HG03521 (cell line): ENCODE measurements around the gene KBTBD4.

ENCODE experiments used
- ATAC-seq: cut with Tn5 transposase; IDR thresholded peaks from one replicate; pipeline ENCODE4 v1.9.1; 2021; ENCODE audit warnings: mild to moderate bottlenecking, moderate library complexity; ENCODE audit not compliant: unreplicated experiment

The KBTBD4 gene

DNA sequence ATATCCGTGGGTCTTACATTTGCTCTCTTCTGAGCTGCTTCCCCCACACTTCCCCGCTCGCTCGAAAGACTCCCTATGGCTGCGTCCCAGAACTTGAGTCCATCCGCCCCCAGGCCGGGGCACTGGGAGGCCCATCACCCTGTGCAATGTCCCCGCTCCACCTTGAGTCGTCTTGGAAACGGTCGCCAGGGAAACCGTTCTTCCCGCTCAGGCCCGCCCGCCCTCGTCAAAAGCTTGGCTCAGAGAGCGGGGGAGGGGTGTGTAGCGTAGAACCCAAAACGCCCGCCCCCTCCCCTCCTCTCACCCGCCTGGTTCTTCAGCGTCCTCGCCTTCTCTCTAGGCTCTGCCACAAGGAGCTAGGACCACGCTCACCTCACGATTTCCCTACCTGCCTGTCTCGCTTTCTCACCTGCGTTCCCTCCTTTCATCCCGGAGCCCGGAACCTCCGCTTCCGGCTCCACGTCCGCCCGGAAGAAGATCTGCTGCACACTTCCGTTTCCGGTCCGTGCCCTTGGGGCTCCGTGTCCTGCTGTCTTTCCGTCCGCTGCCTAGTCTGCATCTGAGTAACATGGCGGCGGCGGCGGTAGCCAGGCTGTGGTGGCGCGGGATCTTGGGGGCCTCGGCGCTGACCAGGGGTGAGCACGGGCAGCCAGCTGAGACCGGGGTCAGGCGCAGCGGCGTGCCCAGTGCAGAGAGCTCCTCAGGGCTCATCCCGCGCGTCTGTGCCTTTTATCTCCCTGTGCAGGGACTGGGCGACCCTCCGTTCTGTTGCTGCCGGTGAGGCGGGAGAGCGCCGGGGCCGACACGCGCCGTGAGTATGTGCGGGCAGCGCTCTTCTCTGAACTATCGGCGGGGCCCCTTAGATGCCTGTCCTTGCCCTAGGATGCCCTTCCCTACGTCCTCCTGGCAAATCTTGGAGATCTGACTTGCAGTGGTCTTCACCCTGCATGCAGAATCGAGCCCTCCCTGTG is at the start of gene KBTBD4, which contains the start of gene NDUFS3:
Gene KBTBD4 (minus strand): TSS at position 447 of the 971 bp plus-strand sequence. CDS start 19 bp downstream, at position 428.
Gene NDUFS3 (plus strand): TSS at position 551 of the 971 bp plus-strand sequence. CDS start 18 bp downstream, at position 569.
- peak; percentile 90 for ATAC-seq

DNA sequence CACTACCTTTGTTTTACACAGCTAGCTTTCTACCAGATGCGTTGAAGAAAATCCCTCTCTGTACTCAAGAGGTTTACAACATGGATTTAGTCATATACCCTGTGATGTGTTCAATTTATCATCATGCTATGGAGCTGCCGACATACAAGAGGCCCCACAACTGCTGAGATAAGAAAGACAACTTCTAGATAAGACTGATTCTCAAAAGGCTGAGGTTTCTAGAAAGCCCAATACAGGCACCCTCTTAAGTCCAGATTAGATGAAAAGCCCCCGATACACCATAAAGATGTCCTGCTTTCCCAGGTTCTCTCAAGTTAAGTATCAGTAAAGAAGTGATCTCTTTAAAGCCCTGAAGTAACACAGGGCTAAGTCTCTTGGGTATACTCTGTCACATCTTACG is 49.3 kb upstream of the KBTBD4 start:
- ATAC-seq = no peak

DNA sequence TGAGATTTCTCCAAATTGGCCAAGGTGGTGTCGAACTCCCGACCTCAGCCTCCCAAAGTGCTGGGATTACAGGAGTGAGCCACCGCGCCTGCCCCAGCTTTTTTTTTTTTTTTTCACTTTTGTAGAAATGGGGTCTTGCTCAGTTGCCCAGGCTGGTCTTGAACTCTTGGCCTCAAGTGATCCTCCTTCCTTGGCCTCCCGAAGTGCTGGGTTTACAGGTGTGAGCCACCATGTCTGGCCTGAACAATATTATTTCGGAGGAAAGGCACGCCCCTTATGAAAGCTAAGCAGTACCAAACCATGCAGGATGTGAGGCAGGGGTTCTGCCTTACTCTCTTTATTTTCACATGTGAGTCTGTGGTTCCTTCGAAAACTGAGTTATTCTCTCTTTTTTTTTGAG is 47.5 kb upstream of the KBTBD4 start:
- no peak for ATAC-seq

DNA sequence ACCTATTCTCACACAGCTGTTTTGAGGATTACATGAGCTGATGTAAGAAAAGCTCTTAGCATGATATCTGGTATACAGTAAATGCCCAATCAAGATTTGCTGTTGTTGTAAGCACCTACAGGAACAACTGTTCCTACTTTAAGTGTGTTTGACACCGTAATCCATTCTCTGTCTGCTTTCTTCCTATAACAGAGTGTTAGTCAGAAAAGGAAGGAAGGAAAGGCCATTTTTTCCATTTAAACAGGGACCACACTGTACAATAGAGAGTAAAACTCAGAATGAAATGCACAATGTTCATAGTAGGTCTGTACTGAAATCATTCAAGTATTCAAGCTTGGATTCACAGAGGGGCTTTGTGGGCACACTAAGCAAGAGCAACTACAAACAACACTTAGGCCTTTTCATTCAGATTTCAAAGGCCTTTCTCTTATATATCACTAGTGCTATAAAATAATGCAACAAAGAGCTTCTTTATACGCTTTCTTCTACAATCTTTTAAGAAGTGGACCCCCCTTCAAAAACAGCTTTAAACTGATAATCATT is 42.1 kb upstream of the KBTBD4 start:
- no peak for ATAC-seq

DNA sequence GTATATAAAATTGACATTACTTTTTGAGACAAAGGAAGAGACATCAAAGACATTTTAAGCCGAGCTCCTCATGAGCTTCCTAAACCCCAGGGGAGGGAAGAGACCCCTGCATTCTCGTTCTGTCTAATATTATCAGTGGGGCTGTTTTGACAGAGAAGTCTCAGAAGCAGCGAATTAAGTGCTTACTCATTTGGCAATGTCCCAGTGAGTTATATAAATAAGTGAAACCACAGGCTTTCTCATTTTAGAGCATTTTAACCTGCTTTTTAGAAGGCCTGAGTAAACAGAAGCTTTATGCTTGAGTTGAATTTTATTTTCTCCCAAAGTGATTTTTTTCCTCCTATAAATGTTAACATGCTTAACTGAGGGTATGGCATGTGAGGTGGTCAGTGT is 38.6 kb upstream of the KBTBD4 start:
- ATAC-seq = no peak

DNA sequence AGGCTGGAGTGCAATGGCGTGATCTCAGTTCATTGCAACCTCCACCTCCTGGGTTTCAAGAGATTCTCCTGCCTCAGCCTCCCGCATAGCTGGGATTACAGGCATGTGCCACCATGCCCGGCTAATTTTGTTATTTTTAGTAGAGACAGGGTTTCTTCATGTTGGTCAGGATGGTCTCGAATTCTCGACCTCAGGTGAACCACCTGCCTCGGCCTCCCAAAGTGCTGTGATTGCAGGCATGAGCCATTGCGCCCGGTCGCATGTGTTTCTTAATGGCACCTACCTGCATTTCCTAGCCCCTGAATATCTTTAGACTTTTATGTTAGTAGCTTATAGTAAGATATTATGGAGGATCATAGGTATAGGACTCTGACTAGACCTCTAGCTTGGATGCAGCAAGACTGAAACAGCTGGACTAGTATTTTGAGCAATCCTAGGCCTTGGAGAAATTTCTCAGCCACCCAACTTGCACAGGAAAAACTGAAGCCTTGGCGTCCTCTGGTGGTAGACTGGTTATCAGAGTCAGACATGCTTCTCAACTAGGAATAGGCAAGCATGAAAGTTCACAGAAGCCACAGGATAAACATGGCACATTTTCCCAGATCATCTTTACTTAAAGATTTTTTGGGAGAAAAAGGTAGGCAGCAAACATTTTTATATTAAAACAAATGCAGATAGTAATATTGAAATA is 38.1 kb upstream of the KBTBD4 start:
- no peak for ATAC-seq

DNA sequence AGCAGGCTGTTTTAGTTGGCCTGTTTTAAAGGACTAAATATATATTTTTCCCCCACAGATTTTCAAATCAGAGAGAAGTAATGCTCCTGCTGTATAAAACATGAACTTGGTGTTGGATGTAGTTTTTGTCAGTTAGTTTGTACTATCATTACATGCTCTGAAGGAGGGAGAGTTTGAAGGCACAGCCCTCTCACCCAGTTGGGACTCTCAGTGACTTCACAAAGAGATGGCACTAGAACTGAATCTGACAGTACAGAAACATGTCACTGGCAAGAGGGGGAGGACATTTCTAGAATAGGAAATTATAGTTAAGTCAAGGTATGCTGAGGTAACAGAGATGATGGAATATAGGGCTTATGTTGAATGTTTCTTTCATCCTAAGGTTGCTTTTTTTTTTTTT is 36.5 kb upstream of the KBTBD4 start:
- ATAC-seq = no peak

DNA sequence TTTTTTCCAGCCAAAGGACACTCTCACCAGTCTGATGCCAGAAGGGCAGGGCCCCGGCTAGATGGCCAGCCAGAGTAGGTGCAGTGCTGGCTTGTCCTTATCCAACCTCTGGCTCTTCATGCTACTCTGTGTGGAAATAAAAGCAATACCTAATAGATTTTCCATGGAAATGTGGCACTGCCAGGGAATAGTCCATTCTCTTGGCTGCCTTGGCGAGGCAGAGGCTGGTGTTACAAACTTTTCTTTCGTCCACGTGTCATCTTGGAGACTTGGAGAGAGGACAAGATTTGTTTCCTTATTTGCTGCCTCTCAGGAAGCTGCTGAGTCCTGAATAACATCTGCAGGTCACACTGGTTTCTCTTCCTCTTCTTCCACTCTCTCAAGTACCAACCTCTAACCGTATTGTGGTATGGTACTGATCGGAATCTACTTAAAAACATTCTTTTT is 32.6 kb upstream of the KBTBD4 start:
- ATAC-seq = no peak

DNA sequence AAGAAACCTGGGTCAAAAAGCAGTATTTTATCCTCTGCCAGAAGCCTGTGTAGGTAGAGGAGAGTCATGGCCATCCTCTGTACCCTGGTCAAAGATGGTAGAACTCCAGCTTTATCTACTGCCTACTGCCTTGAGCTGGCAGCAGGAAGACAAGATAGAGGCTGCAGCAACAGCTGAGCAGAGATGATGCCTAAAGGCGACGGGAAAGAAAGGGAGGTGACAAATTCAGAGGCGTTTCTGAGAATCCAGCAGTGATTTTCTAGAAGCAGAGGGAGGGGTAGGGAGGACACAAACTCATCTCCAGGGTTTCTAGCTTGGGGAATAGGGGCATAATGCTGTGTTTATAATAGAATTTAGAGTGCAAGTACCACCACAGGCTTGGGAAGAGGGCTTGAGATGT is 30.9 kb upstream of the KBTBD4 start:
- ATAC-seq = no peak

DNA sequence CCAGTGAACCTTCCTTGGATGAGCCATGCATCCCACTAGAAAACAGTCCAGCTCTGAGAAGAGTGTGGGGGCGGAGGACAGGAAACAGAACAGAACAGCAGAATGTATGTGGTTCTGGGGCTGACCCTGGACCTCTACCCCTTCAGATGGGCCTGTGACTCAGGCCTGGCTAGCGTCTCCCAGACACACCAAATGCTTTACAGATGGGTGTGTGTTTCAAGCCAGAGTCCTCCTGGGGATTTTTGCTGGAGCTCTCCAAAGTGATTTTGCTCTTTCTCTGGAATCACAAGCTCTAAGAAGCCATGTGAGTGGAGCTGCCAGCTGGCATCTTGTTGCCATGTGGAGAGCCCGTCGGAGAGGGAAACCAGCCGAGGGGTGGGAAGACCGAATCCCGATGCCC is 28.6 kb upstream of the KBTBD4 start:
- ATAC-seq = no peak

DNA sequence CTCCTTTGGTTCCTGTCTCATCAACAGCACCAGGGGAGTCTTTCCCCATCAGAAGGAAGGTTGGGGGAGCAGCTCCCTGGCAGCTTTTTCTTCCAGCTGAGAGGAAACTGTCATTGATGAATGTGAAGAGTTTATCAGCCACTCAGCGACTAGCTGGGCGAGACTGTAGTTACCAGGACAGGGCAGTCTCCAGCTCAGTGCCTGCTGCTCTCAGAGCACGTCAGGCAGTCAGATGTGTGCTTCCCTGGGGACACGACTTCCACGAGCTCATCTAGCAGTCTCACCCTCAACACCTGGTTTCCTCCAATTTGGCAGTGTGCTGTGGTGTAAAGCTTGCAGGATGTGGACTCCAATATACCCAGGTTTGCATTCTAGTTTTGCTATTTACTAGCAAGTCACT is 28.0 kb upstream of the KBTBD4 start:
- ATAC-seq = no peak

DNA sequence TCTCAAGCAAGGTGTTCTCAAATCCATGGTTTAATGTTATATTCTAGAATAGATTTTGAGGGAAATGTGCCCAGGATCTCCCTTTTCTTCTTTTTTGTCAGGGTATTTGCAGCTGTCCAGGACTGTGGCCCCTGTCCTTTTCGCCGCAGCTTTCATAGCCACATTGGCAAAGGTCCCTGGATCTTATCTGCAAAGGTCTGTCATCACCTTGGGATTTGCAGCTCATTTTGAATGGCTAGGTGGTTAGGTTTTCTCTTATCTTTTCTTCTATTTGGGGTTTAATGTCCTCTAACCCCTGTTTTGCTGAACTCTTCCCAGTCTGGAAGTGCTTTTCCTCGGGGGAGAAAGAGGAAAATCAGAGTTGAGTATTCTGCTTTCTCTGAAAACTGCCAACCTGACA is 27.2 kb upstream of the KBTBD4 start:
- ATAC-seq = no peak

DNA sequence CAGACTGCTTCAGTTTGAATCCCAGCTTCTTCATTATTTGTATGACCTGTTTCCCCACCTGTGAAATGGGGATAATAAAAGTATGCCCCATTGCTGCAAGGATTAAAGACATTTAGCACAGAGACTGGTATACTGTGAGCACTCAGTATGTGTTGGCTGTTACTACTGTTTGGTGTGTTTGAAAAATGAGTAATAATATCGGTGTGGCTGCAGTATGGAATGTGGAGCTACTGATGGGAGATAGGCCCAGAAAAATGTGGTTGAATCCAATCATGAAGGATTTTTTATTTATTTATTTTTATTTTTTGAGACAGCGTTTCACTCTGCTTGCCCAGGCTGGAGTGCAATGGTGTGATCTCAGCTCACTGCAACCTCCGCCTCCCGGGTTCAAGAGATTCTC is 24.5 kb upstream of the KBTBD4 start:
- ATAC-seq = no peak

DNA sequence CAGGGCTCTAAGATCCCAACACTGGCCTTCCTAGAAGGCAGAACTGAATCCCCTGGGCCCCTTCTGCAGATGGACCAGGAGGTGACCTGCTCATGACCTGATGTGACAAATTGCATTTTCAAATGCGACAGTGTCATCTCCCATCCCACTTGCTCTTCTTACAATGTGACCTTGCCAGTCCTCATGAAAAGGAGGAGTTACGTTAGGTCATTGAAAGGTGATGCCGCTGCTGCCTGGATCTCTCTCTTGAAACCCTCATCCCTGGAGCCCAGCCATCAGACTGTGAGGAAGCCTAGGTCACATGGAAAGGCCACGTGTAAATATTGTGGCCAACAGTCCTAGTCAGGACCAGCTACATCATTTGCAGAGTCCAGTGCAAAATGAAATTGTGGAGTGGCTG is 21.1 kb upstream of the KBTBD4 start:
- ATAC-seq = no peak

DNA sequence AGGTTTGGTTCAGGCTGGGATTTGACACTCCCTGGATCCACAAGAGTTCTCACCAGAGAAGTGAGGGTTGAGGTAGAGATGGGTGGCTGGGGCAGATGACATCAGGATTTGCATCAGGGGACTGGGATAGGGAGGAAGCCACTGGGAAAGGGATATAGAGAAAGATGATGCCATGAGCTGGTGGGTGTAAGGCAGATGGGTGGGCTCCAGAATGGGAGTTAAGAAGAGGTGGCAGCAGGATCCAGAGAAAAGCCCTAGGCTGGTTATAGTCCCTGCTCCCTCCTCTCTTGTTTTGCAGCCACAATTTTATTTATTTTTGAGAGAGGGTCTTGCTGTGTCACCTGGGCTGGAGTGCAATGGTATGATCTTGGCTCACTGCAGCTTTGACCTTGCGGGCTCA is 17.2 kb upstream of the KBTBD4 start:
- ATAC-seq = no peak

DNA sequence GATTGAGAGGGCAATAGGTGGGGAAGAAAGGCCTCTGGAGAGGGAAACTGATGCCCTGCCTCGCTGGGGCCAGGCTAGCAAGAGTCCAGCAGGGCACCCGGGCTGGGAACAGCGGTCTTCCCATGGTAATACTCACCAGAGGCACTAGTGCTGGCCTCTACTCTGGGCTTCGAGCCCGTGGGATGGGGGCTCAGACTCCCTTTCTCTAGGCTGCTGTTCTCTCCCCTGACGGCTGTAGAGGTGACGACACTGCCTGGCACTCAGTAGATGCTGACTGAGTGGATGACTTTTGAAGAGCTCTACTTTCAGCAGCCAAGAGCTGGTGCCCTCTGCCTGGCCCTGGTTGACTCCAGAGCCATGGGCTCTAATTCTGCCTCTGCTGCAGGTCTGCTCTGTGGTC is 16.3 kb upstream of the KBTBD4 start:
- ATAC-seq = no peak

DNA sequence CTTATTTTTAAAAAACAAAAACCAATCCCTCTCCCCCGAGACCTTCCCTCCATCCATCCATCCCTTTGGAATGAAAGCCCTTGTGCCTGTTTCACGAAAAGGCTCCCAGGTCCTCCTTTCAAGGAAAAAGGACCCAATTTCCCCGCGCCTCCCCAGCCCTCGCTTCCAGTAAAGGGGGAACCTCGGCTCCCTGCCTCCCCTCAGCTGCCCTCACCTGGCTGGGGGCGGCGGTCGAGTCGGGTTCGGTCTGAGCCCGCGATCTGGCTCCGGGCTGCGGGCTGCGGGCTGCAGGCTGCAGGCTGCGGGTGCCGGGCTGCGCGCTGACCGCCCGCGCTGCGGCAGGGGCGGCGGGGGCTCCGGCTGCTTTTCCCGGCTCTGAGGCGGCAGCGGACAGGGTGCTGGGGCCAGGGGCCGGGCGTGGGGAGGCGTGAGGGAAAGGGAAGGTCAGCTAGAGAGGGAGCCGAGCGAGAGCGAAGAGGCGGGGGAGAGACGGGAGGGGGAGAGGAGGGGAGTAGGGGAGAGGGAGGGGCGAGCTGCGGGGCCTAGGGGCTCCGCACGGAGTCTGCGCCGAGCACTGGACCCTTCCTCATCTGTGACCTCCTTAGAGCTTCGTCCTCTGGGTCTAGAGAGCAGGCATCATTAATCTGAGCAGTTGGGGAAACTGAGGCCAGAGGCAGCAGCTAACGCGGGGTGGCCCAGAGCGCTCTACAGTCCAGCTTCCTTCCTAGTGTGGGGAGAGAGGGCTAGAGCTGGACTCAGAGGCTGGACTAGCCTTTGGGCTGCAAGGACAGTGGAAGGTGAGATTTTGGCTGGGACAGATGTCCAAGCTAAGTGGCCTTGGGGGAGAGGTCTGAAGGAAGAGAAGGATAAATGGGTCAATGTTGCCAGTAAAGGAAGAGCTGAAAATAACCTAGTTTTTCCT is 15.4 kb upstream of the KBTBD4 start, which contains the start of gene C1QTNF4:
Gene C1QTNF4 (minus strand): TSS at position 478 of the 922 bp plus-strand sequence. CDS start 3,601 bp downstream, outside the sequence.
- ATAC-seq = no peak

DNA sequence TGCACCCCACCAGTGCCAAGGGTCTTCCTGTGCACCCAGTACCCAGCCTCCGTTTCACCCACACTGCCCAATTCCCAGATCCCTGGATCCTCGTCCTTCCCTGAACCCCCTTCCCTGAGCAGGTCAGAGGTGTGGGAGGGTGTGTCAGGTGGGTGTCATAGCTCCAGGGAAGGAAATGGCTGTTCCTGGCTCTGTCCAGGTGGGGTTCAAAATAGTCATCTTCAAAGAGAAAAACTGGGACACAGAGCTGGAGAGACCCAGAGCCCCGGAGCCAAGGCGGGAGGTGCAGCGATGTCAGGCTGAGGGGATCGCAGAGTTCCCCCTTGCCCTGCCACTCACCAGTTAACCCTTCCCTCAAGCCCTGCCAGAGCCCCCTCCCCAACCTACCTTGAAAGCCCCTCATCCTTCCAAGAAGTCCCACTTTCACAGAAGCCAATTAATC is 14.7 kb upstream of the KBTBD4 start:
- ATAC-seq = no peak

DNA sequence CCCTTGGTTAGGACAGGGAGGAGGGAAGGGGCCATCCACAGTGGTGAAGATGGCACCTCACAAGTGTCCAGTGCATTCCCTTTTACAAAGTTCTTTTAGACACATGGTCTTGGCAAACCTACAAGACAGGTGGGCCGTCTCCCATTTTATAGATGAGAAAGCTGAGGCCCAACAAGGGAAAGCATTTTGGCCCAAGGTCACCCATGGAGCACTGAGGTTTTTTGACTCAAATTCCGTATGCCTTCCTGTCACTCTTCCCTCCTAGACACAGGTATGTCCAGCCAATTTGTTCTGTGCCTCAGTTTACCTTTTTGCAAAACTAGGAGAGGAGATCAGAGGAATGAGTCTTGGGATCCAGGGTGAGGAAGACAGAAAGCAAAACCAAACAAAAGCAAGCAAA is 14.2 kb upstream of the KBTBD4 start:
- no peak for ATAC-seq

DNA sequence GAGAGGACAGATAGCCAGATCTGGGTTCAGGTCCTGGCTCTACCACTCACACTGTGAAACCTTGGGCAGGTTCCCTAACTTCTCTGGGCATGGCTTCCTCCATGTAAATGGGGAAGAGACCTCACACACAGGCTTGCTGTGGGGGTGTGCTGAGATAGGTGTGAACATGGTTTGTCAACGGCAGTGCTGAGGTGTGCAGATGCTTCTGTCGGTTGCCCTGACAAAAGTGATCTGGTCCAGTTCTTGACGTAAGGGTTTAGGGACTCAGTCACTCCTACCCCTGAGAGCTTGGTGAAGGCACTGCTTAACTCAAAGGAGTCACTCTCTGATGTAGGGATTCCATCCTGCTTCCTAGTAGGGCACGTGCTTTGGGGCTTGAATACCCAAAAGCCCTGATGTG is 13.5 kb upstream of the KBTBD4 start:
- ATAC-seq = no peak
